ENCODE results near the gene NDRG3. TPM values are rescaled to one million over a fixed set of nuclear protein-coding genes. Genes with fewer than 3 reads are reported as not detected.

The NDRG3 gene
- total and polyA plus RNA-seq, 2 donors (not counting 3 experiments of a cell fraction or from before 2014, with no cell fraction given), result 25.7 to 27.7 TPM

DNA sequence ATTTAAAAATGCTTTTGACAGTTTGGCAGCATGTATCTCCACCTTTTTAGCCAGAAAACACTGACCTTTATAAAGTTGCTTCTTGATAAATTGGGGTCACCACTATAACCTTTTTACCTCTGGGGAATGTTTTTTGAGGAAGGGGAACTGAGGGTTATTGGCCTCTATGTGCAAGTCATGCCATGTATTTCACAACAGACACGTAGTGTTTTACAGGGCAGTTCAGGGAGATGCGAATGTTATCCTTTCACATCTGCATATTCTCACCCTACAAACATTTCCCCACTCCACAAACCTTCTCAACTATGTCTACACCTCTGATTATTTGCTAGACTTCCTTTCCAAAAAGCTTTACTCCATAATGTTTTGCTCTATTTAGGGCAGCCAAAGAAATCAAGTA lies 82.9 kb downstream of the NDRG3 start:
- ChIA-PET POLR2A (no interaction called here), CTCF (no interaction called here)
- Histone ChIP-seq H3K27ac (ENCODE audit: insufficient read depth, low read depth, low read length) (no peak overlapping the region), H3K9me3 (replicated peaks; ENCODE audit: control insufficient read depth, insufficient read depth, low read length) (no peaks in the 10 kb centered on the region), H3K36me3 (ENCODE audit: control insufficient read depth in 2 of 2, extremely low read depth in 1 of 2, insufficient read depth in 2 of 2, low read length in 2 of 2) (peaks cover 0 to 3% of the 10 kb centered on the region in 2 experiments), H3K4me2 (ENCODE audit: insufficient read depth, low read length) (no peak overlapping the region), H3K9ac (replicated peaks; ENCODE audit: extremely low read depth, insufficient read depth, low read length) (no peak overlapping the region), H3K9me1 (replicated peaks; ENCODE audit: control insufficient read depth, extremely low read depth, insufficient read depth, low read length) (no peaks in the 10 kb centered on the region), H3K27me3 (ENCODE audit: control insufficient read depth in 2 of 2, insufficient read depth in 2 of 2, low read length in 2 of 2) (no peaks in the 10 kb centered on the region), H2AFZ (ENCODE audit: low read depth, low read length) (no peak overlapping the region), H3K4me3 (replicated peaks in 1 of 3; ENCODE audit: insufficient read depth in 1 of 3, low read depth in 1 of 3, low read length in 3 of 3) (no peak overlapping the region), H4K20me1 (replicated peaks; ENCODE audit: control insufficient read depth, extremely low read depth, insufficient read depth, low read length) (no peaks in the 10 kb centered on the region), H3K79me2 (ENCODE audit: control insufficient read depth, insufficient read depth, low read length) (no peaks in the 10 kb centered on the region), H3K4me1 (ENCODE audit: control insufficient read depth, extremely low read depth, insufficient read depth, low read length) (no peaks in the 10 kb centered on the region)
- DNase-seq (ENCODE audit: low read depth, low spot score) (no peak), FAIRE-seq (no peak)
- BruUV-seq (replicated peaks), result no TSS peak
- intact Hi-C loops (cut with micrococcal nuclease), result no loop called here
- TF ChIP-seq POLR2AphosphoS5 (IDR thresholded peaks at IDR 0.05; ENCODE audit: insufficient read depth, low read depth, low read length), result no peak
- TF ChIP-seq POLR2A (IDR thresholded peaks at IDR 0.05; ENCODE audit: low read depth, low read length), result no peak
- no peak for TF ChIP-seq FOS (IDR thresholded peaks at IDR 0.05; ENCODE audit: borderline replicate concordance, insufficient read depth, low read length)
- TF ChIP-seq EZH2 (IDR thresholded peaks at IDR 0.05; ENCODE audit: borderline replicate concordance, low read depth, low read length, severe bottlenecking), result no peak
- TF ChIP-seq GATA2 (IDR thresholded peaks at IDR 0.05; ENCODE audit: insufficient read depth, insufficient read length, low read depth, low read length), result no peak
- dilution Hi-C loops (cut with MboI; ENCODE audit: extremely low pct_ligation_motif_present, low sequenced_read_pairs), result no loop called here

DNA sequence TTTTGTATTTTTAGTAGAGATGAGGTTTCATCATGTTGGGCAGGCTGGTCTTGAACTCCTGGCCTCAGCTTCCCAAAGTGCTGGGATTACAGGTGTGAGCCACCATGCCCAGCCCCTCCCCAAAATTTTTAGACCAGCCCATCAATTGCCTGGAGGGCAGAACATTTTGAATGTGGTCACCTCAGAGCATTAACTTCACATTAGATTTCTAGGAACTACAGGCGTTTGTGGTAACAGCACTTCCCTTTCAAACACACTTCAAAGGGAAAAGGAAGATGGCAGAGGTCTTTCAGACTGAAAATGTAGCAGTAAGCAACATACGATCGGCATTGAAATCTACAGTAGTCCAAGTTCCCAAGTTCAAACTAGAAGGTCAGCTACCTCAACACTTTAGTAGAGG lies 87.6 kb downstream of the NDRG3 start:
- POLR2A ChIA-PET, result no interaction called here

More for the DNA sequence above, 87.6 kb downstream of the NDRG3 start:
- no peaks in the 10 kb centered on the region for H3K4me1 ChIP-seq (ENCODE audit: control insufficient read depth, extremely low read depth, insufficient read depth, low read length)
- H2AFZ ChIP-seq (ENCODE audit: low read depth, low read length), result no peak overlapping the region
- peaks cover 0 to 5% of the 10 kb centered on the region in 2 experiments for H3K36me3 ChIP-seq (ENCODE audit: control insufficient read depth in 2 of 2, extremely low read depth in 1 of 2, insufficient read depth in 2 of 2, low read length in 2 of 2)
- H3K27ac ChIP-seq (ENCODE audit: insufficient read depth, low read depth, low read length), result no peak overlapping the region
- H3K79me2 ChIP-seq (ENCODE audit: control insufficient read depth, insufficient read depth, low read length), result no peaks in the 10 kb centered on the region
- intact Hi-C loops (cut with micrococcal nuclease), result no loop called here
- DNase-seq (ENCODE audit: low read depth, low spot score), result no peak
- no peaks in the 10 kb centered on the region for H3K27me3 ChIP-seq (ENCODE audit: control insufficient read depth in 2 of 2, insufficient read depth in 2 of 2, low read length in 2 of 2)
- H3K9ac ChIP-seq (replicated peaks; ENCODE audit: extremely low read depth, insufficient read depth, low read length), result no peak overlapping the region
- TF ChIP-seq, protein P1, sequence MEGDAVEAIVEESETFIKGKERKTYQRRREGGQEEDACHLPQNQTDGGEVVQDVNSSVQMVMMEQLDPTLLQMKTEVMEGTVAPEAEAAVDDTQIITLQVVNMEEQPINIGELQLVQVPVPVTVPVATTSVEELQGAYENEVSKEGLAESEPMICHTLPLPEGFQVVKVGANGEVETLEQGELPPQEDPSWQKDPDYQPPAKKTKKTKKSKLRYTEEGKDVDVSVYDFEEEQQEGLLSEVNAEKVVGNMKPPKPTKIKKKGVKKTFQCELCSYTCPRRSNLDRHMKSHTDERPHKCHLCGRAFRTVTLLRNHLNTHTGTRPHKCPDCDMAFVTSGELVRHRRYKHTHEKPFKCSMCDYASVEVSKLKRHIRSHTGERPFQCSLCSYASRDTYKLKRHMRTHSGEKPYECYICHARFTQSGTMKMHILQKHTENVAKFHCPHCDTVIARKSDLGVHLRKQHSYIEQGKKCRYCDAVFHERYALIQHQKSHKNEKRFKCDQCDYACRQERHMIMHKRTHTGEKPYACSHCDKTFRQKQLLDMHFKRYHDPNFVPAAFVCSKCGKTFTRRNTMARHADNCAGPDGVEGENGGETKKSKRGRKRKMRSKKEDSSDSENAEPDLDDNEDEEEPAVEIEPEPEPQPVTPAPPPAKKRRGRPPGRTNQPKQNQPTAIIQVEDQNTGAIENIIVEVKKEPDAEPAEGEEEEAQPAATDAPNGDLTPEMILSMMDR (IDR thresholded peaks at IDR 0.05; ENCODE audit: extremely low read depth in 1 of 2, insufficient read depth in 1 of 2, low read depth in 1 of 2, low read length in 2 of 2), result no peak
- TF ChIP-seq MYC (IDR thresholded peaks at IDR 0.05; ENCODE audit: low read depth, low read length), result no peak
- TF ChIP-seq GATA2 (IDR thresholded peaks at IDR 0.05; ENCODE audit: insufficient read depth, insufficient read length, low read depth, low read length), result no peak
- no peak for TF ChIP-seq JUN (IDR thresholded peaks at IDR 0.05; ENCODE audit: borderline replicate concordance, insufficient read depth, insufficient read length, low read depth)
- TF ChIP-seq FOS (IDR thresholded peaks at IDR 0.05; ENCODE audit: borderline replicate concordance, insufficient read depth, low read length), result no peak
- FAIRE-seq, result no peak
- no peak overlapping the region for H3K4me3 ChIP-seq (replicated peaks in 1 of 3; ENCODE audit: insufficient read depth in 1 of 3, low read depth in 1 of 3, low read length in 3 of 3)
- no peaks in the 10 kb centered on the region for H3K9me1 ChIP-seq (replicated peaks; ENCODE audit: control insufficient read depth, extremely low read depth, insufficient read depth, low read length)
- no TSS peak for BruUV-seq (replicated peaks)
- CTCF ChIA-PET, result interaction anchor here (1.0 kb wide), 1 partner anchor 134 kb away, joined by 3 read pairs; no protein-coding TSS in a partner anchor
- no peak overlapping the region for H3K4me2 ChIP-seq (ENCODE audit: insufficient read depth, low read length)
- H3K9me3 ChIP-seq (replicated peaks; ENCODE audit: control insufficient read depth, insufficient read depth, low read length), result no peaks in the 10 kb centered on the region
- no peaks in the 10 kb centered on the region for H4K20me1 ChIP-seq (replicated peaks; ENCODE audit: control insufficient read depth, extremely low read depth, insufficient read depth, low read length)
- dilution Hi-C loops (cut with MboI; ENCODE audit: extremely low pct_ligation_motif_present, low sequenced_read_pairs), result no loop called here
